Measurements from ENCODE around the gene CD84. TPM values are rescaled to one million over a fixed set of nuclear protein-coding genes. Genes with fewer than 3 reads are reported as not detected.

The CD84 gene
- polyA plus RNA-seq, 1 of the 3 experiments (the other 2 are of a cell fraction): not detected

DNA sequence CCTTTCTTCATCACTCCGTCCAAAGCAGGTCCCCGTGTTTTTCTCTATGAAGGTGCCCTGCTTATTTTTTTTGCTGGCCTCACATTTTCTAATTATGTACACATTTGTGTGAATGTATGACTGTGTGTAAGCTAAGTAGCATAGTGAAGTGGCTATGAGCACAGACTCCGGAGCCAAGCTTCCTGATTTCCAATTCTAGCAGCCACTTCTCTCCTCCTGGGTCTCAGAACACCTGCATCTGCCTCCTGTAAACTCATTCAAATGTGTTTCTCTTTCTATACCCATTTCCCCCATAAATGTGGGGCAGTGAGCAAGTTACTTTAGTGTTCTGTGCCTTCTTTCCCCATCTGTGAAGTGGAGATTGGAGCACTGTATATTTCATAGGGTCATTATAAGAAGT is 58.3 kb downstream of the CD84 start:
- Histone ChIP-seq H3K4me3 (ENCODE audit: low read depth in 2 of 2, low read length in 1 of 2) (no peak overlapping the region), H3K4me1 (ENCODE audit: control insufficient read depth in 1 of 2, insufficient read depth in 2 of 2, low read depth in 1 of 2, low read length in 1 of 2) (no peaks in the 10 kb centered on the region; a peak in 1 of 4 replicates), H4K20me1 (ENCODE audit: insufficient read depth) (no peaks in the 10 kb centered on the region), H3K27ac (ENCODE audit: low read depth in 2 of 2, low read length in 1 of 2) (no peak overlapping the region), H3K9ac (no peak overlapping the region), H3K9me2 (no peaks in the 10 kb centered on the region), H2AFZ (ENCODE audit: low read depth) (no peak overlapping the region), H3K36me3 (replicated peaks in 1 of 2; ENCODE audit: control insufficient read depth in 1 of 2, insufficient read depth in 2 of 2, low read length in 1 of 2) (no peaks in the 10 kb centered on the region), H3K9me3 (no peaks in the 10 kb centered on the region), H3K79me2 (ENCODE audit: insufficient read depth) (no peaks in the 10 kb centered on the region), H3F3A (replicated peaks; ENCODE audit: insufficient read depth) (no peaks in the 10 kb centered on the region), H3K4me2 (no peak overlapping the region), H3K27me3 (ENCODE audit: insufficient read depth) (peaks cover 4% of the 10 kb centered on the region; the same call in 1 of the 2 replicates)
- TF ChIP-seq, protein P1, sequence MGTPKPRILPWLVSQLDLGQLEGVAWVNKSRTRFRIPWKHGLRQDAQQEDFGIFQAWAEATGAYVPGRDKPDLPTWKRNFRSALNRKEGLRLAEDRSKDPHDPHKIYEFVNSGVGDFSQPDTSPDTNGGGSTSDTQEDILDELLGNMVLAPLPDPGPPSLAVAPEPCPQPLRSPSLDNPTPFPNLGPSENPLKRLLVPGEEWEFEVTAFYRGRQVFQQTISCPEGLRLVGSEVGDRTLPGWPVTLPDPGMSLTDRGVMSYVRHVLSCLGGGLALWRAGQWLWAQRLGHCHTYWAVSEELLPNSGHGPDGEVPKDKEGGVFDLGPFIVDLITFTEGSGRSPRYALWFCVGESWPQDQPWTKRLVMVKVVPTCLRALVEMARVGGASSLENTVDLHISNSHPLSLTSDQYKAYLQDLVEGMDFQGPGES (IDR thresholded peaks at IDR 0.05; ENCODE audit: low read depth, low read length): no peak
- TF ChIP-seq POLR2AphosphoS5 (IDR thresholded peaks at IDR 0.05; ENCODE audit: low read depth, low read length) (no peak), USF2 (IDR thresholded peaks at IDR 0.05; ENCODE audit: borderline replicate concordance, low read depth, low read length) (no peak), FOXJ3 (CRISPR knock-in tag; IDR thresholded peaks at IDR 0.05) (no peak), RAD21 (IDR thresholded peaks at IDR 0.05; ENCODE audit: low read length) (no peak), ELF1 (IDR thresholded peaks at IDR 0.05) (no peak), MEF2A (IDR thresholded peaks at IDR 0.05; ENCODE audit: borderline replicate concordance, low read depth) (no peak), GABPA (IDR thresholded peaks at IDR 0.05; ENCODE audit: low read depth) (no peak), SMC3 (IDR thresholded peaks at IDR 0.05; ENCODE audit: low read depth, low read length) (no peak), MXI1 (IDR thresholded peaks at IDR 0.05; ENCODE audit: low read depth, low read length) (no peak), TCF12 (IDR thresholded peaks at IDR 0.05) (no peak), NRF1 (IDR thresholded peaks at IDR 0.05; ENCODE audit: low read depth, low read length) (no peak), CHD2 (IDR thresholded peaks at IDR 0.05; ENCODE audit: low read length, partially characterized antibody) (no peak)
- TF ChIP-seq, protein P2, sequence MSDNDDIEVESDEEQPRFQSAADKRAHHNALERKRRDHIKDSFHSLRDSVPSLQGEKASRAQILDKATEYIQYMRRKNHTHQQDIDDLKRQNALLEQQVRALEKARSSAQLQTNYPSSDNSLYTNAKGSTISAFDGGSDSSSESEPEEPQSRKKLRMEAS (IDR thresholded peaks at IDR 0.05; ENCODE audit: low read depth): no peak
- DNase-seq: no peak
- ChIA-PET CTCF (no interaction called here), POLR2A (no interaction called here)
- WGBS (ENCODE audit: low lambda C conversion rate): 6% methylated on average over 3 of the region's 3 CpGs

- Histone ChIP-seq H3K9me3 (no peaks in the 10 kb centered on the region), H3K9me2 (no peaks in the 10 kb centered on the region), H3K27me3 (ENCODE audit: insufficient read depth) (peaks cover 4% of the 10 kb centered on the region; the same call in 1 of the 2 replicates), H2AFZ (ENCODE audit: low read depth) (no peak overlapping the region), H3K4me1 (ENCODE audit: control insufficient read depth in 1 of 2, insufficient read depth in 2 of 2, low read depth in 1 of 2, low read length in 1 of 2) (no peaks in the 10 kb centered on the region; a peak in 1 of 4 replicates), H3K4me3 (ENCODE audit: low read depth in 2 of 2, low read length in 1 of 2) (no peak overlapping the region), H4K20me1 (ENCODE audit: insufficient read depth) (no peaks in the 10 kb centered on the region), H3K27ac (ENCODE audit: low read depth in 2 of 2, low read length in 1 of 2) (no peak overlapping the region), H3K79me2 (ENCODE audit: insufficient read depth) (no peaks in the 10 kb centered on the region), H3K9ac (no peak overlapping the region), H3K36me3 (replicated peaks in 1 of 2; ENCODE audit: control insufficient read depth in 1 of 2, insufficient read depth in 2 of 2, low read length in 1 of 2) (no peaks in the 10 kb centered on the region), H3F3A (replicated peaks; ENCODE audit: insufficient read depth) (no peaks in the 10 kb centered on the region), H3K4me2 (0 out of 2 replicates have a peak overlapping the region, but pooled peaks have one; percentile 44)
- no peak for DNase-seq
- ChIA-PET POLR2A (no interaction called here), CTCF (no interaction called here)
- WGBS (ENCODE audit: low lambda C conversion rate): 1% methylated on average over 2 of the region's 2 CpGs
- TF ChIP-seq EP300 (IDR thresholded peaks at IDR 0.05; ENCODE audit: borderline replicate concordance in 1 of 2, low read depth in 1 of 2, low read length in 1 of 2) (no peak), RCOR1 (IDR thresholded peaks at IDR 0.05; ENCODE audit: low read length) (no peak), SIN3A (IDR thresholded peaks at IDR 0.05; ENCODE audit: borderline replicate concordance, low read depth, low read length) (no peak), GABPA (IDR thresholded peaks at IDR 0.05; ENCODE audit: low read depth) (no peak), RAD21 (IDR thresholded peaks at IDR 0.05; ENCODE audit: low read length) (no peak), TAF1 (IDR thresholded peaks at IDR 0.05; ENCODE audit: borderline replicate concordance, low read depth, low read length) (no peak), EZH2phosphoT487 (IDR thresholded peaks at IDR 0.05; ENCODE audit: borderline replicate concordance, low read depth) (no peak), POLR2AphosphoS5 (IDR thresholded peaks at IDR 0.05; ENCODE audit: low read depth, low read length) (no peak), FOXM1 (IDR thresholded peaks at IDR 0.05; ENCODE audit: low read depth) (no peak), USF2 (IDR thresholded peaks at IDR 0.05; ENCODE audit: borderline replicate concordance, low read depth, low read length) (no peak), RXRA (IDR thresholded peaks at IDR 0.05; ENCODE audit: borderline replicate concordance, low read depth) (no peak), MXI1 (IDR thresholded peaks at IDR 0.05; ENCODE audit: low read depth, low read length) (no peak), MEF2A (IDR thresholded peaks at IDR 0.05; ENCODE audit: borderline replicate concordance, low read depth) (no peak), JUND (IDR thresholded peaks at IDR 0.05) (no peak)
- TF ChIP-seq, protein P1 (IDR thresholded peaks at IDR 0.05; ENCODE audit: low read depth, low read length): no peak
- TF ChIP-seq, protein P3, sequence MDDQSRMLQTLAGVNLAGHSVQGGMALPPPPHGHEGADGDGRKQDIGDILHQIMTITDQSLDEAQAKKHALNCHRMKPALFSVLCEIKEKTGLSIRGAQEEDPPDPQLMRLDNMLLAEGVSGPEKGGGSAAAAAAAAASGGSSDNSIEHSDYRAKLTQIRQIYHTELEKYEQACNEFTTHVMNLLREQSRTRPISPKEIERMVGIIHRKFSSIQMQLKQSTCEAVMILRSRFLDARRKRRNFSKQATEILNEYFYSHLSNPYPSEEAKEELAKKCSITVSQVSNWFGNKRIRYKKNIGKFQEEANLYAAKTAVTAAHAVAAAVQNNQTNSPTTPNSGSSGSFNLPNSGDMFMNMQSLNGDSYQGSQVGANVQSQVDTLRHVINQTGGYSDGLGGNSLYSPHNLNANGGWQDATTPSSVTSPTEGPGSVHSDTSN (IDR thresholded peaks at IDR 0.05): no peak
- TF ChIP-seq, protein P2 (IDR thresholded peaks at IDR 0.05; ENCODE audit: low read depth): no peak
These were observed 58.7 kb downstream of the CD84 start for GRCh38 chr1:160520582-160520981.
